HG03354 (cell line): Measurements from ENCODE around the gene LNPEP.
A peak's percentile ranks its signal among the peaks of the same experiment; 100 is the strongest.
"Not testable (repeated sequence)": the region's sequence is repeated elsewhere in the genome, so short reads cannot be mapped to it uniquely, and the experiment has no call there.

Experiments used
- ATAC-seq: cut with Tn5 transposase; IDR thresholded peaks from one replicate; pipeline ENCODE4 v1.9.1; 2021; ENCODE audit warnings: mild to moderate bottlenecking; ENCODE audit not compliant: unreplicated experiment, poor library complexity, severe bottlenecking

LNPEP gene

DNA sequence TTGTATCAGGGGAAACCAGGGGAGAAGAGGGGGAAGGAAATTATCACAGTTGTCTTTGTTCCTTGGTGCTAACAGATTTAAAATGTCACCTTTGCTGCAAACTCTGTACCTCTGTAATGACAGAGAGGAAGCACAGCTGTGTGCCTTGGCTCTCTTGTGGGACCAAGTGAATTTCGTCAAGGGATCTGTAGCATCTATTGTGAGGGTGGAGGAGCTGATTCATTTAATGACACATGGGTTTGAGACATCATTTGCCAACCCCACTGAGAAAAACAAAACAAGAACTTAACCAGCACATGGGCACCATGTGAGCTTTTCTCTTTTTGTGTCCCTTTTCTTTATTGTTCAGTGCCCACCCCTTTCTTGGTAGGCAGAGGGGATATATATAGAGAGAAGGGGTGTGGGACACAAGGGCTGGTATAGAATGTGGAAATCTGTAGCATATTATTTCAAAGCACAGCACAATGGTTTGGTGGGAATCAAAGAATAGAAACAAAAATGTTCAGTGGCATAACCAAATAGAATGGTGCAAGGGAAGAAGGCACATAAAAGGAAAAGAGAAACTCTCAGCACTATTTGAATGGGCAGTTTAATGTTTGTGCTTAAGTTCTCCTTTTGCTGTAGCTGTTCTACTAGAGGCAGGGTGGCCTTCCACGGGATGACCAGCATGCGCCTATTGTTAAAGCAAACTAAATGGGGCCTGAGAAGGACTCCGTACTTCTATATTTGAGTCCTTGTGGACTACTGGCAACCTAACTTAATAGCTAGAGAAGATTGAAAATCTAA, 143.3 kb downstream of the LNPEP start:
- ATAC-seq: peak; percentile 56

DNA sequence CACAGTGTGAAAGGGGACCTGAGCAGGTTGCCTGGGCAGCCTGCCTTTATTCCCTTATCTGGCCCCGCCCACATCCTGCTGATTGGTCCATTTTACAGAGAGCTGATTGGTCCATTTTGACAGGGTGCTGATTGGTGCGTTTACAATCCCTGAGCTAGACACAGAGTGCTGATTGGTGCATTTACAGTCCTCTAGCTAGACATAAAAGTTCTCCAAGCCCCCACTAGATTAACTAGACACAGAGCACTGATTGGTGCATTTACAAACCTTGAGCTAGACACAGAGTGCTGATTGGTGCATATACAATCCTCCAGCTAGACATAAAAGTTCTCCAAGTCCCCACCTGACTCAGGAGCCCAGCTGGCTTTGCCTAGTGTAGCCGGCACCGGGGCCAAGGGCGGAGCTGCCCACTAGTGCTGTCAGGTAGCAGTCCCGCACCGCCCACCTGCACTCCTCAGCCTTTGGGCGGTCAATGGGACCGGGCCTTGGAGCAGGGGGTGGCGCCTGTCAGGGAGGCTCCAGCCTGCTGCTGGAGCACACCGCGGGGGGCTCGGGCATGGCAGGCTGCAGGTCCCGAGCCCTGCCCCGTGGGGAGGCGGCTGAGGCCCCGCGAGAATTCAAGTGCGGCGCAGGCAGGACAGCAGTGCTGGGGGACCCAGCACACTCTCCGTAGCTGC, 149.0 kb downstream of the LNPEP start:
- ATAC-seq: not testable (repeated sequence)

- no peak for ATAC-seq
These were observed 149.7 kb downstream of the LNPEP start for GRCh38 chr5:97085459-97086181.
